HG03521 (cell line): ENCODE data around the gene GANC.

ENCODE experiments used
- ATAC-seq: cut with Tn5 transposase; IDR thresholded peaks from one replicate; pipeline ENCODE4 v1.9.1; 2021; ENCODE audit warnings: mild to moderate bottlenecking, moderate library complexity; ENCODE audit not compliant: unreplicated experiment

GANC gene

DNA sequence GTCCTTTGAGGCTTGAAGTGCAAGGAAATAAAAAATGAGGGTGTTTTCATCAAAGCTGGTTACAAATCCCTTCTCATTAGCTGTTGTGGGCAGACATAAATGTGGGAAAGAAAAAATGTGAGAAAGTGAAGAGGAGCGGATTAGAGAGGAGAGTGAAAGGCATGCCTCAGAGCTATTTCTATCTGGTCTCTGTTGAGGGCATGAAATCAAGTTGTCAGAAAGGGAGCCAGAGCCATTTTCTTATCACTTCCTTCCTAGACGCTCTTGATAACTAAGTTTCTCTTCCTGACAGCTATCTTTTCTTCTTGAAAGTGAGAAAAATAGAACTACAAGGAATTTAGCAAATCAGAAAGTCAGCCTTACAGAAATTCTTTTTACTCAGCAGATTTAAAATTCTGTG is 65.5 kb downstream of the GANC start:
- ATAC-seq = no peak

DNA sequence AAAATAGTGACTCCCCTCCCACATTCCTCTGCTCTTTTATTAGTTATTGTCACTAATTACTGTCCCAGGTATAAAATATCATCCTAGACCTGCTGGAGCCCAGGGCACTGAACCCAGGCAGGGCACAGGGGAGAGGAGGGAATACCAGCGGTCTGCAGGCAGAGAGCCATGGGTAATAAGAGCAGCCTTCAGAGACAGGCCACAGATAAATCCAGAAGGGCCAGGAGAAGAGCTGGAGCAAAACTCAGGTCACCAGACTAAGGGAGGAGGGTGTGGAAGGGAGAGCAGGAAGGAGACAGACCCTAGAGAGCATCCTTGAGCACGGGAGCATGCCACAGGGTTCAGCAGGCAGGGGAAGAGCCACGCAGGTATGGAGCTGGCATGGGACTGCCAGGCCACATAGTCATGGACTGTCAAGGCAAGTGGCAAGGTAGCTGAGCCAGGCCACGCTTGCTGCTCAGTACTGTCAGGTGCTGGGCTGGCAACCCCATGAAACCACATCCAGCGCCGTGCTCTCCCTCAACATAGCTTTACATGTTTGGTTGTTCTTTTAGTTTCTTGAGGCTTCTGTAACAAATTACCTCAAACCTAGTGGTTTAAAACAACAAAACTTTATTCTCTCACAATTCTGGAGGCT is 70.7 kb downstream of the GANC start:
- no peak for ATAC-seq

DNA sequence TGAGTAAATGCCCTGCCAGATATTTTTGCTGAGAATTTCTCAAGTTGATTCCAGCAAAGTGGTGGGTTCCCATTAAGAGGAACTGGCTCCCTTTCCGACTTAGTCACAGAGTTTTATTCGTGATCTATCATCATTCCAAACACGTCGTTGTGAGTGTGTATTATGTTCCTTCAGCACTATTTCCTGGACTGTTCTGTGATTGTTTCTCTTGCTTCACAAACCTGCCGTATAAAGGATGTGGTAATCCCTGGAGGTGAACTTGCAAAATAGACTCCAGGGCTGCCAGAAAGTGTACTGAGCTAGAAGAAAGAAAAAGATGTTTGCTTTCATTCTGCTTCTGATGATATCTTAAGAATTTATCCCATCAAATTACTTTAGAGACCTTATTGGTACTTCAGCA is 71.8 kb downstream of the GANC start:
- ATAC-seq = no peak

- no peak for ATAC-seq
Measured at GRCh38 chr15:42345504-42345903, 72.5 kb downstream of the GANC start.

- ATAC-seq = no peak
Measured at GRCh38 chr15:42348083-42348482, 75.1 kb downstream of the GANC start.

GRCh38 chr15:42349186-42349585 is 76.2 kb downstream of the GANC start:
- ATAC-seq = no peak

- no peak for ATAC-seq
Measured at GRCh38 chr15:42352401-42352800, 79.4 kb downstream of the GANC start.

DNA sequence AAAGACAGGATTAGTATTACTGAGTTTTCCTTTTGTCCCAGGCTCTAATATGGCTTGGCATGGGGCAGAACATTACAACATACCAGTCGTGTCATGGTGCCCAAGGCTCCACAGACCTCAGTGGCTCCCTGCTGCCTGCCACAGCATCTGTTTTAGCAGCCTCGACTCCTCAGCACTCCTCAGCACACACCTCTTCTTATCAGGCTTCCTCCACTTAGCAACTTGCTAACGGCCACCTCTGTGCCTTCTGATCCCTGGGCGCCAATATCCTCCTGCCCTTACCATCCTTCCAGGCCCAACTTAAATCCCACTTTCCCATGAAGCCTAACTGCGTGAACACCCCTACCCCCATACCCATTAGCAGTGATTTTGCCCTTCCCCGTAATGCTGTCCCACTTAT is 80.1 kb downstream of the GANC start:
- ATAC-seq = no peak

DNA sequence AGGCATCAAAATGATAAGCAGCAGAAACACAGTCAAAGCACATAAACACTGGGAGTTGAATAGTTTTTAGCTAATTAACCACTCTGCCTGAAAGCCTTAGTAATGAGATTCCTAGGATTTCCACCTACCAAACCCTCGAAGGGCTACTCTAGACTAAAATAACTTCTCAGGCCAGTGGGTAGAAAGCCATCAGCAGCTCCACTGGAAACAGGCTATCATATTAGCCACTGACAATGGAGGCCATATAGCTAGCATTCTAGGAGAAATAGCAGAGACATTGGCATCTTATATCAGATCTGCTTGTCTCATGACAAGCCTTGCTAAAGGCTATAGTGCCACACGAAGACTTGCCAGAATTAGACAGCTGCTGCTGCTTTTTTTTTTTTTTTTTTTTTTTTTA is 81.8 kb downstream of the GANC start:
- no peak for ATAC-seq

- ATAC-seq = no peak
Measured at GRCh38 chr15:42355291-42355690, 82.3 kb downstream of the GANC start.

DNA sequence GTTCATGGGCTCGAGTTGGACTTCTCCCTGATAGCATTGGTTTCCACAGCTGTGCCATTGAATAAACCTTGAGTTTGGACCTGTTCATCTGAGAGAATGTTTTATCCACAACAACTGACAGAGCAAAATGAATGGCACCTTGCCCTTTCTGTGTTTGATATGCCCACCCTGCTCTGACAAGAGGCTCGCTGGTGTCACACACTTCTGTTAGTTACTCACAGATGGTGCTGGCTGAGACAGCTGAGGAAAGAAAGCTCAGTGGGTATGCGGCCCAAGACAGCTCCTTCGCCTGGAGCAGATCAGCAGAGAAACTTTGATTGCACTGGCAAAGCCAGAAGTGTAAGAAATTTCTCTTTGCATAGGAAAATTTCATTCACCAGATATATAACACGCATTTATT is 83.8 kb downstream of the GANC start:
- no peak for ATAC-seq

DNA sequence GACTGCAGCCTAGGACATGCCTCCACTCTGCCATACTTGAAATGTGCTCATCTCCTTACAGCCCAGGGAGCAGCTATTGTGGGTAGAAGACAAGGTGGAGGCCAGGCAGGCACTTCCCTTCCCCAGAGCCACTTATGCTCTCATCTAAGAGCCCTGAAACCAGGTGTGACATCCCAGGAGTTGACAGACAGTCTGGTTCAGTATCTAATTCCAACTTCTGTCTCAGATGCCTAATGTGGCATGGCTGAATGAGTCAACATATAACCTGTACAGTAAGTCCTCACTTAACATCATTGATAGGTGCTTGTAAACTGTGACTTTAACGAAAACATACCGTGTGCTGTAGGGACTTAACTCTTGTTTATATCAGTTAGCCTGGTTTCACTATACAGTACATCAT is 85.1 kb downstream of the GANC start:
- ATAC-seq = no peak

DNA sequence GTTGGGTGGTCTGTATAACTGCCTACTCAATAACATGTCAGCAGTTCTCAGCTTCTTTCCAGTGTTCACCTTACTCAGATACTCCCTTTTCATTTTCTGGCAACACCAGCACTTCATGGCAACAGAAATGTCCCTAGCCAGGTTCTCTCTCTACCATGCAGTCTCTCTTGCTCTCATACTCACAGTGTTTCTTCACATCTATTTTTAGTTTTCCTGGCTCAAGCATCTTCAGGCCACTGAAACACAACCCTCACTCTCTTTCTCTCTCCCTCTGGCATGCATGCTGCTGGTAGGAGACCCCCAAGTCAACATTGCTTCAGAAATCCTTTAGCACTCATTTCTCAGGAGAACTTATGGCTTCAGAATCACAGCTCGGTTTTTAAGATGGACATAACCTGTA is 86.2 kb downstream of the GANC start, which contains the start of gene CAPN3:
TSS of gene CAPN3 (plus strand) at position 253 of the 400 bp plus-strand sequence. CDS start 305 bp downstream, outside the sequence.
- ATAC-seq = no peak

- ATAC-seq = no peak
Measured at GRCh38 chr15:42359985-42360384, 87.0 kb downstream of the GANC start.

GRCh38 chr15:42360535-42361112 is 87.6 kb downstream of the GANC start:
- no peak for ATAC-seq

DNA sequence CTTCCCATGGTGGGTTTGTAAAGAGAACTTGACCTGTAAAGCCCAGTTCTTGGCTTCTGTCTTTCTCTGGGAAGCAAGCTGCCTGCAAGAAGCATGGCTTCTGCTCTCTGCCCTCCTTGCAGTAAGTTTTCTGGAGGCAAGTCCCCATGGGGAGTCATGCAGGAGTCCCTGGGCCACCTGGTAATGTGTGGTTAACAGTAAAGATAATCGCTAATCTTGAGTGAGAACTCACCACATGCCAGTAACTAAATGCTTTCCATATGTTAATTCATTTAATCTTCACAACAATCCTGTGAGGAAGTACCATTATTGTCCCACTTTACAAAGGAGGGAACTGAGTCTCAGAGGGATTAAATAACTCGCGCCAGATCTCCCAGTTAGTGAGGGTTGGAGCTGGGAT is 90.5 kb downstream of the GANC start:
- no peak for ATAC-seq

GRCh38 chr15:42363942-42364341 is 90.9 kb downstream of the GANC start:
- ATAC-seq = no peak

GRCh38 chr15:42364529-42364928 is 91.5 kb downstream of the GANC start:
- ATAC-seq = no peak

DNA sequence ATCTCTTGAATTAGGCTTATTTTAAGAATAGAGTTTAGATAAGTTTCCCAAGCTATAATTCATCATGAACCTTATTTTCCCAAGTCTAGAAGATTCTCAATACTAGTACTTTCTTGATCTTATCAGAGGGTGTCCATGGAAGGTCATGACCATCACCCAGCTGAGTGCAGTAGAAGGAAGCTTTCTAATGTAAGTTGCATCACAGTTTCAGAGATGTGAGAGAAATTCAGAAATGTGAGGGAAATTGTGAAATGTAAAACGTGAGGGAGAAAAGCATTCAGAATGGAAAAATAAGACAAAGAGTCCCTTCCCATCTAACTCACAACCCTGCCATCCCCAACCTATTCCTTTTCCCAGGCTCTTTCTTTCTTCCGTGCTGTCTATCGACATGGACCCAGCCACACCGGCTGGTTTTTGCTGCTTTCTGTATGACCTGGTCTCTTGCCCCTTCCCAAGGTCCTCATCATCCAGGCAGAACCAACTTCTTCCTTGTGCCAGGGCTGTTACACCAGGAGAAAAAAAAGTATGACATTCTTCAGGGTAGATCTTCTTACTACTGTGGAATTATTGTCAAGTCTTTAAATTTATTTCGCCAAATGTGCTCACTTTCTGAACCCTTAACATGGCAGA is 93.0 kb downstream of the GANC start:
- ATAC-seq = no peak

DNA sequence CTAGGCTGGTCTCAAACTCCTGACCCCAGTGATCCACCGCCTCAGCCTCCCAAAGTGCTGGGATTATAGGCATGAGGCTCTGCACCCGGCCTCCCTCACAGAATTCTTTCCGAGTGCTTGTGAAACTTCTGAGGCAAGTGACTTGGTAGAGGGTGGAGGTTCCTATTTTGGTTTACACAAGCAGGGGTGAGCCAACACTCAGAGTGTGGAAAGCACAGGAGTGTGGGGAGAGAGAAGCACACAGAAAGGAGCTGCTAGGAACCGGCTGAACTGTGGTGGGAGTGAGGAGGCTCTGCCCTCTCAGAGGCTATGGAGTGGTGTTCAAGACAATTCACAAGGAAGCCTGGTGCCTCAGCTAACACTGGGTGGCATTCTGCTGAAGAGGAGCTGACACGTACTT is 94.0 kb downstream of the GANC start:
- no peak for ATAC-seq

GRCh38 chr15:42368096-42368495 is 95.1 kb downstream of the GANC start:
- ATAC-seq = no peak

DNA sequence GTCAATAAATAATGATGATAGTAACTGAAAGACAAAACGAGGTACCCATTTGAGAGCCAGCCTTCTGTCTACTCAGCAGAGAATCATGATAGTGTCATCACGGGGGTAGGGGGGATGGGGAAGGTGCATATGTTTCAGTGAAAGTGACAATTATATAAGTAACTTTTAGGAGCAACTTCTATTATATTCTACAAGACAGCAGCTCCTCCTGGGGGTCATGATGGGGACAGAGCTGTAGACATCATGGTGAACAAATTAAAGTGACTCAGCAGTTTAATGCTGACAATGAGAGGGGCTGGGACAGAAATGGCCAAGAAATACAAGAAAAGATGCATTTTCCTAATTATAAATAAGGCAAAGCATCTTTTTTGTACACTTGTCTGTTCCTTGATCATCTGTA is 98.1 kb downstream of the GANC start:
- no peak for ATAC-seq

DNA sequence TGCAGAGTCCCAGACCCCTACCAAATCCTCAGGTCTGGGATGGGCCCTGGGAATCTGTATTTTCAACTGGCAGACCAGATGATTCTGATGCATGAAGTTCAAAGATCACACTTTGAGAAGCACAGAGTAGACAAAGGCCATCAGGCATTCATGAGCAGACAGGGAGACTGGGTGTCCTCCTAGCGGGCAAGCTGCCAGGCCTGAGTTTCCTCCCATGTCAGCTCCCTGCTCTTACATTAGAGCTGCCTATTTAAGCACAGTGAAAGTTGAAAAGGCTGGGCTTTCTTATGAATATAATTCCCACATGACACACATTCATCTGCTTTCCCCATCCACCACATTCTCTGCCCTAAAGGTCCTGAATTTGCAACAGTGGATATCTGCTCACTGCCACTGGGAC is 100.3 kb downstream of the GANC start:
- no peak for ATAC-seq
